CD4-positive, alpha-beta T cell treated with Interleukin-21 for 1 hour (primary cell): Measurements from ENCODE around the gene ISX.

ENCODE experiments used
- DNase-seq: peaks from one replicate; pipeline ENCODE4 v3.0.0-alpha.2; 2020

Gene ISX

GRCh38 chr22:35114131-35114980 is 48.4 kb downstream of the ISX start:
- DNase-seq: no peak

DNA sequence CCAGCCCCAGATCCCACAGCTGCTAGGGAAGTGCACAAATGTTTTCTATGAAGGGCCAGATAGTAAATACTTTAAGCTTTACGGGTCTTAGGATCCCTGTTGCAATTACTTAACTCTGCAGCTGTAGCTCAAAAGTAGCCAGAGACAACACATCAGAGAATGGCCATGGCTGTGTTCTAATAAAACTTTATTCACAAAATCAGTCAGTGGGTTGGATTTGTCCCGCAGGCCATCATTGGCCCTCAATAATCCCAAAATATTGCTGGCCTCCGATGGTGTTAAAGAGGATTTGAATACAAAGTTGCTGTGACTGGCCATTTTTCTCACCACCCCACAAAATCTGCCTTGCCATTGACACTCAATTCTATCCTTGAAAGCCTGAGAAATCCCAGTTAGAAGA is 49.6 kb downstream of the ISX start:
- no peak for DNase-seq

GRCh38 chr22:35116269-35116668 is 50.3 kb downstream of the ISX start:
- no peak for DNase-seq

- DNase-seq: no peak
Observed at GRCh38 chr22:35116817-35117216, 50.9 kb downstream of the ISX start.

DNA sequence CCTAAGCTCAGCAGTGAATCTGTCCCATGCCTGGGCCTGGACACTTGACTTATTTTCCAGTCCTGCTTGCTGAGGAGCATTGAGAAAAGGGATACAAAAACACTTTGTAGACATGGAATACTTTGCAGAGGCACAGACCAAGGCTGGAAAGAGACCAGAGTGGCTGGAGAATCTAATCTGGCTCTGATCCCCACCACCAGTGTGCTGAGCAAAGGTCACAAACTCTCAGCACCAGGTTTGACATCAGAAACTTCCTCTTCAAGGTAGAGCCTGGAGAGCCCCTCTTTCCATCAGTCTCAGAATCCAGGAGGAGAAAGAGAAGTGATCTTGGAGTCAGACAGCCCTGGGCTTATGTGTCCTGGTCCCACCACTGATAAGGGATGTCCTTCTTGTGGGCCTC is 53.5 kb downstream of the ISX start:
- no peak for DNase-seq

DNA sequence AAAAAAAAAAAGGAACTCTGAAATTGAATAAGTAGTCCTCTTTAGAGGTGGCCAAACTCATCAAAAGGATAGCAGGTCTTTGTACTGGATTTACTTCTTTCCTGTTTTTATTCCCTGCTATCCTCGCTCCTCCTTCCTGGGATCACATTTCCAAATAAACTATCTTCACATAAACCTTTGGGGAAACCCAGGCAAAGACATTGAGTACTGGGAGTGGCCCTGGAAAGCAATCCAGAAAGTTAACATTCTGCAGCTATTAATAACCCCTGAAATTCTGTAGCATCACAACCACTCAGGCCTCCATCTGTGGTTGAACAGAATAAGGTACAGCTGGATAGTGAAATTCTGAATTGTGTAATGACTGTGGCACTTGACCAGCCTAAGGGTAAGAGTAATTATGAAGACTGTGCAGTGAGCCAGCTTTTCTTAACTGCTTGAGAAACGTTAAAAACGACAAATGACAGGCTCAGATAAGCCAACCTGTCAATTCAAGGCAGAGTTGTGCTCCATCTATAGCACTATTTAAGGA is 58.8 kb downstream of the ISX start:
- no peak for DNase-seq

GRCh38 chr22:35126993-35127392 is 61.0 kb downstream of the ISX start:
- no peak for DNase-seq

DNA sequence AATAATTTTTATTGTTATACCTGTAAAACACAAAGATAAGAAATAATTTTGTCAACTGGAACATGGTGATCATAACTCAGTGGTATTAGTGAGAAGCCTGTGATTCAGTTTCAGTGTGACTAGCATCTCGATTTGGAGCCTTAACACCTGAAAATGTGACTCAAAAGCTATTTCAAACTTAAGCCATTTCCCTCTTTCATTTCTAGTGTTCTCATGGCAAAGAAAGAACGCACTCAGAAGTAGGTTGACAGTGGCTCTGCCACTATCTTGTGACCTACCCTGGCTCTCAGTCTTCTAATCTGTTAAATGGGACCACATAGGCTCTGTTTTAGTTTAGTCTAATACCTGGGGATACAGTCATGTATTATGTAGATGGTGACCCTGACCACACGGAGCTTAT is 62.7 kb downstream of the ISX start:
- no peak for DNase-seq

DNA sequence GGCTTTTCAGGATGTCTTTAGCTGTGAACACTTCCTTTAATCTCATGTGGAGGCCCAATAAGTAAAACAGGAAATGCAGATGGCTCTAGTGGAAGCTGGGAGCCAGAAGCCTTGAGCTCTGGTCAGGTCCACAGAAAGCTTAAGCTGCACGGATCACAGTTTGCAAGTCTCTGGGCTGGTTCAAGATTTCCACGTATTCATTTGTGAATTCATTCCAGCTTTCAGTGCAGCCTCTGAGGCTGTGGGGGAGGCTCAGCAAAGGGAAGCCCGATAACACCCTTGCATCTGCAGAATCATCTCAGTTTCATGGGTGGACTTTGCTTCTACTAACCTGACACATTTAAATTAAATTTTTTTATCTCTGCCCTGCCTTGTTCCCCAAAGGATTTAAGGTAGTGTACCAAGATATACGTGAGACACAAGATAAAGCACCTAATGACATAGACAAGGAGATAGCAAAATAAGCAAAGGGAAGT is 65.6 kb downstream of the ISX start:
- no peak for DNase-seq

DNA sequence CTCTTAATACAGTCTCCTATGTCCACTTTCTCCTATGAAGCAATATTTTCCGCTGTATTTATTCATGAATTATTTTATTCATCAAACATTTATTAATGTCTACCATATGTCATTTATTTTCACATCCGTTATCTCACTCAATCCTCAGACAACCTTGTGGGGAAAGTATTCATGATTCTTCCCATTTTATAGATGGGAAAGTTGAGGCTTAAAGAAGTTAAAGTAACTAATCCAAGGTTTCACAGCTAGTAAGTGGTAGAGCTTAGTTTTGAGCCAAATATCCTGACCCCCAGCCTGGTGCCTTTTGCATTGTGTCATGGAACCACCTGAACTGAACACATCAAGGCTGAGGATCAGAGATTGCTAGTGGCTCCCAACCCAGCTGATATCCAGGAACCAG is 66.6 kb downstream of the ISX start:
- DNase-seq: no peak

- DNase-seq: no peak
Observed at GRCh38 chr22:35133702-35134380, 67.9 kb downstream of the ISX start.

- DNase-seq: no peak
Observed at GRCh38 chr22:35134637-35135036, 68.7 kb downstream of the ISX start.

DNA sequence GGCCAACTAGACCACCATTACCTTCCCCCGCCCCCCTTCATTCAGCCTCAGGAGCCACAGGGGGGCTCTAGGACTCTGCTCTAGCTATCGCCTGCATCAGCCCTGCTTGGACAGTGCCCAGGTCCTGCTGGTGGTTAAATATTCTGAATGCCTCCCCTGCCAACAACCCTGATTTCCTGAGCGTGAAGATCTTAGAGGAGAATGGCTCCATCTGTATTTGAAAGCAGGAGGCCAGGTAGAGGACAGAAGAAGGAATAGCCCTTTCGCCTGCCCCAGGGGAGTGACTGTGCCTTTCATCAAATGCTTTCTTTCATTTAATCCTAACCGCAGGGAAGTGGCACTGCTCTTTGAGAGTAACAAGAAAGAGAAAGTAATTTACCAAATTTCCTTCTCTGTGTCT is 69.2 kb downstream of the ISX start:
- DNase-seq: no peak
